B cell (primary cell): ENCODE results near the gene COL4A1. TPM values are rescaled to one million over a fixed set of nuclear protein-coding genes. Genes with fewer than 3 reads are reported as not detected.

Experiments used
- ATAC-seq: fragments of 200-7000 bp; cut with Tn5 transposase; one replicate; pipeline ENCODE4 v1.10.0; 2021; ENCODE audit warnings: low read depth, mild to moderate bottlenecking, moderate number of reproducible peaks, moderate library complexity
- CTCF ChIA-PET: fragments of 350-600 bp; sonication (Branson Sonifier 250); formaldehyde crosslinking; loops from one replicate; lab custom pipeline; 2021; ENCODE audit warnings: antibody characterized with exemption, inconsistent platforms; lab: Charles Lee
- POLR2A ChIA-PET: fragments of 350-600 bp; sonication (Branson Sonifier 250); formaldehyde crosslinking; loops from one replicate; lab custom pipeline; 2021; ENCODE audit warnings: antibody characterized with exemption; lab: Charles Lee
- DNase-seq: peaks from one replicate; pipeline ENCODE4 v3.0.0; 2013
- H2AFZ ChIP-seq: 2 replicates; pipeline ENCODE4 v1.6.1; 2012; ENCODE audit warnings: mild to moderate bottlenecking, low read depth, low read length; ENCODE audit not compliant: insufficient read depth, poor library complexity, severe bottlenecking
- H3K27ac ChIP-seq, 2 donors: 1 replicate in 1 of 2; 2 replicates in 1 of 2; pipeline ENCODE4 v1.5.1; 2012 to 2013; ENCODE audit warnings: low read length in 2 of 2, mild to moderate bottlenecking in 2 of 2, moderate library complexity in 1 of 2
- H3K27me3 ChIP-seq, 4 experiments: fragments of 200-600 bp in 1 of 4; sonication (generic) in 1 of 4; replicated peaks in 1 of 4; 1 replicate in 2 of 4; 2 replicates in 2 of 4; pipeline versions ENCODE4 v1.6.1 to v1.7.0; 2013 to 2016; ENCODE audit warnings: low read length in 3 of 4, mild to moderate bottlenecking in 2 of 4, mixed read lengths in 1 of 4, moderate library complexity in 1 of 4; ENCODE audit not compliant: insufficient read depth in 4 of 4, control insufficient read depth in 3 of 4; ENCODE audit errors: control extremely low read depth in 1 of 4
- H3K36me3 ChIP-seq, 2 experiments: replicated peaks in 1 of 2; 1 replicate in 1 of 2; 2 replicates in 1 of 2; pipeline versions ENCODE4 v1.6.1 to v1.7.1; 2013; ENCODE audit warnings: low read length in 1 of 2; ENCODE audit not compliant: insufficient read depth in 2 of 2, control insufficient read depth in 1 of 2; ENCODE audit errors: control extremely low read depth in 1 of 2, extremely low read depth in 1 of 2
- H3K4me1 ChIP-seq, 2 donors: fragments of 200-600 bp in 1 of 2; sonication (generic) in 1 of 2; 1 replicate in 1 of 2; 2 replicates in 1 of 2; pipeline versions ENCODE4 v1.5.1 to v1.6.1; 2013 to 2017; ENCODE audit warnings: low read length in 2 of 2; ENCODE audit not compliant: control insufficient read depth in 2 of 2, insufficient read depth in 2 of 2
- H3K4me2 ChIP-seq: replicated peaks from 2 replicates; pipeline ENCODE3; 2012; ENCODE audit warnings: mild to moderate bottlenecking, low read depth, low read length; ENCODE audit not compliant: poor library complexity, severe bottlenecking
- H3K4me3 ChIP-seq, 5 experiments: fragments of 200-600 bp in 1 of 5; sonication (generic) in 1 of 5; 1 replicate in 3 of 5; 2 replicates in 2 of 5; pipeline versions ENCODE4 v1.5.1 to v1.7.0; 2011 to 2016; ENCODE audit warnings: low read length in 4 of 5, mild to moderate bottlenecking in 4 of 5, low read depth in 2 of 5, control low read depth in 1 of 5, moderate library complexity in 1 of 5; ENCODE audit not compliant: insufficient read depth in 1 of 5; ENCODE audit errors: control extremely low read depth in 1 of 5, extremely low read depth in 1 of 5
- H3K79me2 ChIP-seq: fragments of 200-600 bp; sonication (generic); one replicate; pipeline ENCODE4 v1.6.0; 2016; ENCODE audit warnings: low read length; ENCODE audit not compliant: control insufficient read depth, insufficient read depth
- H3K9ac ChIP-seq: fragments of 200-600 bp; sonication (generic); 2 replicates; pipeline ENCODE4 v1.6.1; 2017; ENCODE audit warnings: mild to moderate bottlenecking, low read length, moderate library complexity
- H3K9me3 ChIP-seq, 3 donors: one replicate each; pipeline versions ENCODE4 v1.6.1 to v1.7.1; 2013; ENCODE audit warnings: low read length in 2 of 3; ENCODE audit not compliant: control insufficient read depth in 2 of 3, insufficient read depth in 1 of 3; ENCODE audit errors: control extremely low read depth in 1 of 3
- H4K20me1 ChIP-seq: 2 replicates; pipeline ENCODE4 v1.6.0; 2012; ENCODE audit warnings: mild to moderate bottlenecking, low read length; ENCODE audit not compliant: insufficient read depth, control insufficient read depth, poor library complexity, severe bottlenecking
- H3K27ac Mint-ChIP-seq: one replicate; pipeline ENCODE4 v1.8.0; 2021; ENCODE audit warnings: mixed read lengths
- H3K27me3 Mint-ChIP-seq: one replicate; pipeline ENCODE4 v1.8.0; 2021; ENCODE audit warnings: mixed read lengths
- H3K4me1 Mint-ChIP-seq: one replicate; pipeline ENCODE4 v1.8.0; 2021; ENCODE audit warnings: mixed read lengths
- H3K4me3 Mint-ChIP-seq: one replicate; pipeline ENCODE4 v1.8.0; 2021; ENCODE audit warnings: mixed read lengths
- H3K9me3 Mint-ChIP-seq: one replicate; pipeline ENCODE4 v1.8.0; 2022; ENCODE audit warnings: mixed read lengths; ENCODE audit not compliant: insufficient read depth
- CTCF ChIP-seq: fragments of 200-600 bp; IDR thresholded peaks from one replicate; pipeline ENCODE4 v1.8.0; 2022; ENCODE audit warnings: antibody characterized with exemption, mild to moderate bottlenecking
- EZH2 ChIP-seq: IDR thresholded peaks from 2 replicates; pipeline ENCODE4 v1.6.1; 2012; ENCODE audit warnings: borderline replicate concordance, low read depth, mild to moderate bottlenecking, moderate library complexity, low read length; ENCODE audit not compliant: insufficient read depth, poor library complexity, severe bottlenecking
- WGBS: methylation state at CpG from one replicate; pipeline ENCODE4 v1.1.5; 2013; ENCODE audit warnings: missing lambda C conversion rate; ENCODE audit not compliant: insufficient coverage; 5-methylcytosine and 5-hydroxymethylcytosine counted together
- intact Hi-C: fragments of 100-400 bp; cut with micrococcal nuclease; formaldehyde crosslinking; loops from one replicate; pipeline ENCODE4 v1.10.0; 2022
- polyA plus RNA-seq: library from polyadenylated mRNA; depleted of rRNA; stranded (reverse); fragments of >200 nt; gene quantifications from 2 replicates; pipeline ENCODE4 v1.2.3, GENCODE V29; 2012
- total RNA-seq, 2 donors: library from RNA; stranded (reverse); fragments of 120-200 nt in 1 of 2; gene quantifications; 1 replicate in 1 of 2; 2 replicates in 1 of 2; pipeline versions ENCODE4 v1.2.3 to v1.2.4, GENCODE V29; 2013 to 2022

The COL4A1 gene
- total and polyA plus RNA-seq, 2 donors (not counting 1 experiment from before 2014, with no cell fraction given): not detected

GRCh38 chr13:110347088-110347487 is 40.1 kb upstream of the COL4A1 start:
- 87% methylated on average over 3 of the region's 3 CpGs for WGBS
- DNase-seq: no peak
- POLR2A ChIA-PET: no interaction called here
- CTCF ChIA-PET: no interaction called here
- no peak overlapping the region for H3K27ac Mint-ChIP-seq
- Histone ChIP-seq H3K9me3 (peaks cover 0 to 5% (median 0%) of the 10 kb centered on the region in 3 donors), H3K79me2 (no peaks in the 10 kb centered on the region), H3K27ac (no peak overlapping the region), H3K4me3 (no peak overlapping the region), H2AFZ (no peak overlapping the region), H4K20me1 (no peaks in the 10 kb centered on the region), H3K4me2 (no peak overlapping the region), H3K27me3 (peaks cover 0 to 3% (median 0%) of the 10 kb centered on the region in 4 experiments), H3K36me3 (no peaks in the 10 kb centered on the region), H3K4me1 (no peaks in the 10 kb centered on the region), H3K9ac (no peak overlapping the region)
- H3K9me3 Mint-ChIP-seq: no peaks in the 10 kb centered on the region
- ATAC-seq: no peak
- intact Hi-C loops: no loop called here
- no peaks in the 10 kb centered on the region for H3K4me1 Mint-ChIP-seq
- H3K4me3 Mint-ChIP-seq: no peak overlapping the region
- peaks cover 12% of the 10 kb centered on the region for H3K27me3 Mint-ChIP-seq
- TF ChIP-seq EZH2 (no peak), CTCF (no peak)

- Histone ChIP-seq H3K9ac (no peak overlapping the region), H3K79me2 (no peaks in the 10 kb centered on the region), H4K20me1 (no peaks in the 10 kb centered on the region), H3K4me1 (peaks cover 0 to 3% of the 10 kb centered on the region in 2 donors), H3K9me3 (peaks cover 0 to 5% (median 0%) of the 10 kb centered on the region in 3 donors), H3K36me3 (no peaks in the 10 kb centered on the region), H3K27ac (no peak overlapping the region), H3K4me2 (no peak overlapping the region), H2AFZ (no peak overlapping the region), H3K27me3 (peaks cover 0 to 3% (median 0%) of the 10 kb centered on the region in 4 experiments), H3K4me3 (no peak overlapping the region)
- CTCF ChIA-PET: no interaction called here
- H3K27me3 Mint-ChIP-seq: peaks cover 9% of the 10 kb centered on the region
- intact Hi-C loops: no loop called here
- H3K4me3 Mint-ChIP-seq: no peak overlapping the region
- ATAC-seq (no peak), DNase-seq (no peak)
- TF ChIP-seq EZH2: no peak
- no peak for TF ChIP-seq CTCF
- POLR2A ChIA-PET: no interaction called here
- peaks cover 3% of the 10 kb centered on the region for H3K4me1 Mint-ChIP-seq
- 88% methylated on average over 14 of the region's 17 CpGs for WGBS
- H3K27ac Mint-ChIP-seq: no peak overlapping the region
- no peaks in the 10 kb centered on the region for H3K9me3 Mint-ChIP-seq
Measured at GRCh38 chr13:110346661-110347067, 39.7 kb upstream of the COL4A1 start.
